ENCODE data around the gene JAG1.

Gene JAG1

DNA sequence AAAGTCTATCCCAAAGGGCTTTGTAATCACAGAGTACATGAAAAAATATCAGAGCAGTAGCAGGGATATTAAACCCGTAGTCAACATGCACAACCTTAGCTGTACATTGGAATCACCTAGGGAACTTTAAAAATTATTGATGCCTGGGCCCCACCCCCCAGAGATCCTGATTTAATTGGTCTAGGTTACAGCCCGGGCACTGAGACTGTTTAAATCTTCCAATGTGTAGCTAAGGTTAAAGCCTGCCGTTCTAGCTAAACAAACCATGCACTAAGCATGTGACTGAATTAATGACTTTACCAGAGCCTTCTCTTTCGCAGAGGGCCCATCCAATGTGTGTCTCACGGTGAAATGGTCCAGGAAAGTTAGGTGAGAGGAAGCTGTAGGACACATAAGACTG is 14.1 kb upstream of the JAG1 start:
- TF ChIP-seq TCF12 (IDR thresholded peaks at IDR 0.05; ENCODE audit: low read depth) (no peak), NFIC (IDR thresholded peaks at IDR 0.05) (no peak), FOXM1 (IDR thresholded peaks at IDR 0.05; ENCODE audit: borderline replicate concordance, low read depth) (no peak), CEBPB (IDR thresholded peaks at IDR 0.05) (no peak), ZBTB7A (IDR thresholded peaks at IDR 0.05; ENCODE audit: low read depth) (no peak), TAF1 (IDR thresholded peaks at IDR 0.05; ENCODE audit: low read depth) (no peak), EP300 (IDR thresholded peaks at IDR 0.05; ENCODE audit: borderline replicate concordance) (no peak), YY1 (IDR thresholded peaks at IDR 0.05; ENCODE audit: low read depth) (no peak), USF1 (IDR thresholded peaks at IDR 0.05) (no peak), TEAD4 (IDR thresholded peaks at IDR 0.05) (no peak)
- TF ChIP-seq, protein P1, sequence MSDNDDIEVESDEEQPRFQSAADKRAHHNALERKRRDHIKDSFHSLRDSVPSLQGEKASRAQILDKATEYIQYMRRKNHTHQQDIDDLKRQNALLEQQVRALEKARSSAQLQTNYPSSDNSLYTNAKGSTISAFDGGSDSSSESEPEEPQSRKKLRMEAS (IDR thresholded peaks at IDR 0.05), result no peak

- TF ChIP-seq NFIC (IDR thresholded peaks at IDR 0.05) (no peak), TEAD4 (IDR thresholded peaks at IDR 0.05) (no peak), ZBTB7A (IDR thresholded peaks at IDR 0.05; ENCODE audit: low read depth) (no peak), TCF12 (IDR thresholded peaks at IDR 0.05; ENCODE audit: low read depth) (no peak), EP300 (IDR thresholded peaks at IDR 0.05; ENCODE audit: borderline replicate concordance) (no peak), EGR1 (IDR thresholded peaks at IDR 0.05) (no peak), CREB1 (IDR thresholded peaks at IDR 0.05; ENCODE audit: low read depth) (no peak), FOXM1 (IDR thresholded peaks at IDR 0.05; ENCODE audit: borderline replicate concordance, low read depth) (no peak)
- TF ChIP-seq, protein P1 (IDR thresholded peaks at IDR 0.05), result no peak
Observed at GRCh38 chr20:10686356-10687133, 12.7 kb upstream of the JAG1 start.

DNA sequence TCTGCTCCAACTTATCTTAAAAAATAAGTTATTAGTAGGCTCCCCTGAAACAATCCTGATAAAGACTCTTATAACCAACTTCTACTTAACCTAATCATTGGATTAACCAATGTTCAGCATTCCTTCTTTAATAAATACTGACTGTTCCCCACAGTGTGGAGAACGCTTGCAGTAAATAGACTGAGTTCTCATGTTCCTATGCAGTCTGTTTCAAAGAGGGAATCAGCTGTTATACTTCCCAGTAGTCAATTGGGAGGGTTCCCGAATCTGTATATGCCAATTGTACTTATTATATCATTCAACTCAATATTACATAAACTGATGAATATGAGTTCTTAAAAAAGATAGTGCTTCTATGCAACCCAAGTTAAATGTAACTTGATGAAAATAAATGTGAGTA is 9.7 kb upstream of the JAG1 start:
- TF ChIP-seq EGR1 (IDR thresholded peaks at IDR 0.05) (no peak), TEAD4 (IDR thresholded peaks at IDR 0.05) (no peak), USF1 (IDR thresholded peaks at IDR 0.05) (no peak), CEBPB (IDR thresholded peaks at IDR 0.05) (no peak), TAF1 (IDR thresholded peaks at IDR 0.05; ENCODE audit: low read depth) (no peak), YY1 (IDR thresholded peaks at IDR 0.05; ENCODE audit: low read depth) (no peak), FOXM1 (IDR thresholded peaks at IDR 0.05; ENCODE audit: borderline replicate concordance, low read depth) (no peak), RAD21 (IDR thresholded peaks at IDR 0.05; ENCODE audit: low read depth) (no peak), ZBTB7A (IDR thresholded peaks at IDR 0.05; ENCODE audit: low read depth) (no peak), REST (IDR thresholded peaks at IDR 0.05; ENCODE audit: low read depth) (no peak), CREB1 (IDR thresholded peaks at IDR 0.05; ENCODE audit: low read depth) (no peak), TCF12 (IDR thresholded peaks at IDR 0.05; ENCODE audit: low read depth) (no peak), NFIC (IDR thresholded peaks at IDR 0.05) (no peak), EP300 (IDR thresholded peaks at IDR 0.05; ENCODE audit: borderline replicate concordance) (no peak)
- TF ChIP-seq, protein P1 (IDR thresholded peaks at IDR 0.05), result no peak

DNA sequence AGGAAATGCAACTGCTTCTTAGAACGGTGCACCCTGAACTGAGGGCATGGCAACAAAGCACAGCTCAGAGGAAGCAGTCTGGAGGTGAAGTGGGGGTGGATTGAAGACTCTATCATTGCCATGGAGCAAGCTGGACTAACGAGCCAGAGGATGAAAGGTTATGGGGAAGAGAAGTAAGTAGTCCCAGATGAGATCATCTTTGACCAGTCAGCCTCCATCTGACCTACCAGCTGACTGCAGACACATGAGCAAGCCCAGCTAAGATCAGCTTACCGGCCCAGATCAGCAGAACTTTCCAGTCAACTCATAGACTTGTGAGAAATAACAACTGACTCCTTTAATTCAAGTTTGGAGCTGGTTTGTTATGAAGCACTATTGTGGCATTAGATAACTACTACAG is 9.1 kb upstream of the JAG1 start:
- TF ChIP-seq USF1 (IDR thresholded peaks at IDR 0.05), result no peak
- TF ChIP-seq ZBTB7A (IDR thresholded peaks at IDR 0.05; ENCODE audit: low read depth), result no peak
- TF ChIP-seq TEAD4 (IDR thresholded peaks at IDR 0.05), result no peak
- TF ChIP-seq RAD21 (IDR thresholded peaks at IDR 0.05; ENCODE audit: low read depth), result no peak
- no peak for TF ChIP-seq YY1 (IDR thresholded peaks at IDR 0.05; ENCODE audit: low read depth)
- TF ChIP-seq EGR1 (IDR thresholded peaks at IDR 0.05), result no peak
- no peak for TF ChIP-seq TAF1 (IDR thresholded peaks at IDR 0.05; ENCODE audit: low read depth)
- TF ChIP-seq NFIC (IDR thresholded peaks at IDR 0.05), result no peak

- TF ChIP-seq EP300 (IDR thresholded peaks at IDR 0.05; ENCODE audit: borderline replicate concordance) (no peak), EGR1 (IDR thresholded peaks at IDR 0.05) (no peak), TCF12 (IDR thresholded peaks at IDR 0.05; ENCODE audit: low read depth) (no peak), CREB1 (IDR thresholded peaks at IDR 0.05; ENCODE audit: low read depth) (no peak), CEBPB (IDR thresholded peaks at IDR 0.05) (no peak), FOXM1 (IDR thresholded peaks at IDR 0.05; ENCODE audit: borderline replicate concordance, low read depth) (no peak), TAF1 (IDR thresholded peaks at IDR 0.05; ENCODE audit: low read depth) (no peak), ZBTB7A (IDR thresholded peaks at IDR 0.05; ENCODE audit: low read depth) (no peak), YY1 (IDR thresholded peaks at IDR 0.05; ENCODE audit: low read depth) (no peak), NFIC (IDR thresholded peaks at IDR 0.05) (no peak), TEAD4 (IDR thresholded peaks at IDR 0.05) (no peak), REST (IDR thresholded peaks at IDR 0.05; ENCODE audit: low read depth) (no peak)
- TF ChIP-seq, protein P1 (IDR thresholded peaks at IDR 0.05), result no peak
Observed at GRCh38 chr20:10681494-10681893, 7.7 kb upstream of the JAG1 start.

Data from Ishikawa (cell line).